Measurements from ENCODE around the gene TM4SF20.

The TM4SF20 gene

DNA sequence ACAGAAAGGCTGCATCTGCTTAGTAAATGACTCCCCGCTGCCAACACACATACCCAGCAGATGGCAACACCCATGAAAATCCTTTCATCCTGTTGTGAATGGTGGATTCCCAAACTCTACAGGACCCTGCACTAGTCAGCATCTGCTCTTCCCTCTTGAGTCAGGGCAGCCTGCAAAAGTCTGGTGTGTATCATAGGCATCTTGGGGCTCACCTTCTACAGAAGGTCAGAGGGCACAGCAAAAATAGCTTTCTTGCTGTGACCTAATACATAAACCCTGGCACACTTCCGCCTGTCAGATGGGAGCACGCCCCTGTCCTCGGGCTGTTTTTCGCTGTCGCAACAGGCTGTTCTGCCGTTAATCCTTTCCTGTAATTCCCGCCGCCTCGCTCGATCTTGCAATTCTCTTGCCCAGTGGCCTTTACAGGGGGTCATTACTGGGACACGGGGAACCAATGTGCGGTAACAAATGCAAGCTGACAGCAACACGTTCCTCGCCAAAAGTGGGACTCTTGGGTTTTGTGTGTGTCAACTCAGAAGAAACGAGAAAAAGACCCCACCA, 28.6 kb upstream of the TM4SF20 start:
- Mint-ChIP-seq H3K4me3 (no peak overlapping the region), H3K36me3 (ENCODE audit: low read depth) (no peaks in the 10 kb centered on the region), H3K9me3 (no peaks in the 10 kb centered on the region), H3K4me1 (ENCODE audit: low read depth) (peaks cover 19% of the 10 kb centered on the region), H3K27ac (no peak overlapping the region), H3K27me3 (ENCODE audit: low read depth) (no peaks in the 10 kb centered on the region)
- DNase-seq (ENCODE audit: low spot score) = no peak

GRCh38 chr2:227406177-227407031, 27.3 kb upstream of the TM4SF20 start:
- Mint-ChIP-seq H3K27ac (no peak overlapping the region), H3K4me1 (ENCODE audit: low read depth) (peaks cover 9% of the 10 kb centered on the region), H3K9me3 (no peaks in the 10 kb centered on the region), H3K36me3 (ENCODE audit: low read depth) (no peaks in the 10 kb centered on the region), H3K27me3 (ENCODE audit: low read depth) (no peaks in the 10 kb centered on the region), H3K4me3 (no peak overlapping the region)
- no peak for DNase-seq (ENCODE audit: low spot score)

GRCh38 chr2:227404585-227405271, 25.6 kb upstream of the TM4SF20 start:
- no peaks in the 10 kb centered on the region for H3K36me3 Mint-ChIP-seq (ENCODE audit: low read depth)
- peaks cover 4% of the 10 kb centered on the region for H3K4me1 Mint-ChIP-seq (ENCODE audit: low read depth)
- no peaks in the 10 kb centered on the region for H3K9me3 Mint-ChIP-seq
- no peak for DNase-seq (ENCODE audit: low spot score)
- no peak overlapping the region for H3K27ac Mint-ChIP-seq
- H3K27me3 Mint-ChIP-seq (ENCODE audit: low read depth) = no peaks in the 10 kb centered on the region
- H3K4me3 Mint-ChIP-seq = no peak overlapping the region

DNA sequence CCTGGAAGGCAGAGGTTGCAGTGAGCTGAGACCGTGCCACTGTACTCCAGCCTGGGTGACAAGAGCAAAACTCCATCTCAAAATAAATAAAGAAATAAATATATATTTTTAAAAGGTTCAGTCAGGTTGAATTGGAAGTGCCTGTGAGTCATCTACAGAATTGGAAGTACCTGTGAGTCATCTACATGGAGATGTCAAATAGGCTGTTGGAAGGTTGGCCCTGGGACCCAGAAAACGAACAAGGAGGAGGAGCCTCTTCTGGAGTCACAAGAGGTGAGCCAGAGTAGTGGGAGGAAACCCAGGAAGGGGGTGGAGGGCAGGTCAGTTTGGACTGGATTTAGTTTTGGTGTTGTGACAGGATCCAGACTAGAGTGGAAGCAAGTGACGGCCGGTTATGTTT, 23.9 kb upstream of the TM4SF20 start:
- no peaks in the 10 kb centered on the region for H3K27me3 Mint-ChIP-seq (ENCODE audit: low read depth)

GRCh38 chr2:227402321-227402720, 23.2 kb upstream of the TM4SF20 start:
- Mint-ChIP-seq H3K4me3 (no peak overlapping the region), H3K27me3 (ENCODE audit: low read depth) (no peaks in the 10 kb centered on the region), H3K36me3 (ENCODE audit: low read depth) (no peaks in the 10 kb centered on the region), H3K9me3 (no peaks in the 10 kb centered on the region), H3K27ac (no peak overlapping the region), H3K4me1 (ENCODE audit: low read depth) (peaks cover 7% of the 10 kb centered on the region)
- no peak for DNase-seq (ENCODE audit: low spot score)

More for the DNA sequence above, 23.9 kb upstream of the TM4SF20 start:
- Mint-ChIP-seq H3K27ac (no peak overlapping the region), H3K9me3 (no peaks in the 10 kb centered on the region), H3K36me3 (ENCODE audit: low read depth) (no peaks in the 10 kb centered on the region), H3K4me1 (ENCODE audit: low read depth) (peaks cover 4% of the 10 kb centered on the region), H3K4me3 (no peak overlapping the region)
- no peak for DNase-seq (ENCODE audit: low spot score)

- H3K4me1 Mint-ChIP-seq (ENCODE audit: low read depth) = peaks cover 7% of the 10 kb centered on the region
- H3K27ac Mint-ChIP-seq = no peak overlapping the region
- no peaks in the 10 kb centered on the region for H3K36me3 Mint-ChIP-seq (ENCODE audit: low read depth)
These were observed 22.4 kb upstream of the TM4SF20 start for GRCh38 chr2:227401550-227401949.

GRCh38 chr2:227398684-227399670, 19.9 kb upstream of the TM4SF20 start:
- Mint-ChIP-seq H3K27me3 (ENCODE audit: low read depth) (no peaks in the 10 kb centered on the region), H3K4me1 (ENCODE audit: low read depth) (peaks cover 3% of the 10 kb centered on the region)
- no peak for DNase-seq (ENCODE audit: low spot score)

More at GRCh38 chr2:227401550-227401949, 22.4 kb upstream of the TM4SF20 start:
- no peak overlapping the region for H3K4me3 Mint-ChIP-seq
- H3K27me3 Mint-ChIP-seq (ENCODE audit: low read depth) = no peaks in the 10 kb centered on the region
- no peak for DNase-seq (ENCODE audit: low spot score)
- H3K9me3 Mint-ChIP-seq = no peaks in the 10 kb centered on the region

DNA sequence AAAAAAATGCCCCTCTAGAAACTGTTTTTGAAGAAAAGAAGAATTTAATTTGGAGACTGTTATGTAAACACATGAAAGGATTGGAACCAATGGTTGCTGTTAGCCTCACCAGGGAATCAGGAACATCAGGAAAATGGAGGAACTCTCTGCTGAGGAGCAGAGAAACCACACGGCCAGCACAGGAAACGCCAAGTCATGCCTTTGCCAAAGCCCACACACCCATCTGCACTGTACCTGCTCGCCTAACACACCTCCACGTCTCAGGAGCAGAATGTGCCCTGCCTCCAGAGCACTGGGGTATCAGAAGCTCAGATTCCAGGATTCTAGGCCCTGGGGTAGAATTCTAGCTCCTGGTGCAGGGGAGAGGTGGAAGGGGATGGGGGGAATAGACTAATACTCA, 18.5 kb upstream of the TM4SF20 start:
- Mint-ChIP-seq H3K9me3 (no peaks in the 10 kb centered on the region), H3K4me3 (no peak overlapping the region), H3K27ac (no peak overlapping the region), H3K27me3 (ENCODE audit: low read depth) (no peaks in the 10 kb centered on the region), H3K4me1 (ENCODE audit: low read depth) (peaks cover 3% of the 10 kb centered on the region), H3K36me3 (ENCODE audit: low read depth) (no peaks in the 10 kb centered on the region)
- no peak for DNase-seq (ENCODE audit: low spot score)

More at GRCh38 chr2:227398684-227399670, 19.9 kb upstream of the TM4SF20 start:
- Mint-ChIP-seq H3K4me3 (no peak overlapping the region), H3K36me3 (ENCODE audit: low read depth) (no peaks in the 10 kb centered on the region), H3K27ac (peak overlapping the region; percentile 23), H3K9me3 (no peaks in the 10 kb centered on the region)

DNA sequence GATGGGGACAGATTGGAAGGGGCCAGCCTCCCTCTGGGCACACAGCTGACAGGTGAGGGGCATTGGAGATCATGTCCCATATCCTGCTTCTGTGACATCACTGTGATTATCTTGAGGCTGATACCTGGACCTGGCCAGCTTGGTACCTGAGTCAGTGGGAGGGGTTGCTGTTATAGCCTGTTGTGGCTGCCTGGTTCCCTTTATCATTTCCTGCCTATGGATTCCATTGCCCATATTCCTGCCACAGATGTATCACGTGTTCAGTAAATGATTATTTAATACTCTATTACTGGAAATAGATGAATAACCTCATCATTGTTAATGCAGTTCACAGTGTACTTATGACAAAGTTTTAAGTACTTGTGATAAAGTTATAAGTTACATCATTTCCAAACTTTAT, 16.4 kb upstream of the TM4SF20 start:
- no peaks in the 10 kb centered on the region for H3K9me3 Mint-ChIP-seq
- H3K4me1 Mint-ChIP-seq (ENCODE audit: low read depth) = peaks cover 3% of the 10 kb centered on the region
- H3K4me3 Mint-ChIP-seq = no peak overlapping the region
- H3K36me3 Mint-ChIP-seq (ENCODE audit: low read depth) = no peaks in the 10 kb centered on the region
- no peak overlapping the region for H3K27ac Mint-ChIP-seq
- no peak for DNase-seq (ENCODE audit: low spot score)
- H3K27me3 Mint-ChIP-seq (ENCODE audit: low read depth) = no peaks in the 10 kb centered on the region

DNA sequence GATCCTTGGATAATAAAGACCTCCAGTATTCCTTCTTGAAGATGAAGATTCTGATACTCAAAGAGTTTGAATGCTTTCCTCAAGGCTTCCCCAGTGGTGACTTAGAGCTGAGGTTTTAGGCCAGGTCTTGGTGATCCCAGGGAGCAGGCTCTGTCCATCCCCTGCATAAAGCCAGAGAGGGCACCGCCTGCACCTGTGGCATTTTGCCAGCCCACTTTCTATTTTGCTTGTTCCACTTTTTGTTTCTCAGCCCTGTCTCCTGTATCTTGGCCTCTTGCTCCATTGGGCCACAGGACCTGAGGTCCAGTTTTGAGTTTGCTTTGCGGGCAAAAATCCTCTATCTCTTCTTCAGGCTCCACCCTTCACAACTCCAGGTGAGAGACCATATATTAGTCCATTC, 15.3 kb upstream of the TM4SF20 start:
- H3K27ac Mint-ChIP-seq = no peak overlapping the region
- H3K27me3 Mint-ChIP-seq (ENCODE audit: low read depth) = no peaks in the 10 kb centered on the region
- no peak overlapping the region for H3K4me3 Mint-ChIP-seq
- H3K9me3 Mint-ChIP-seq = no peaks in the 10 kb centered on the region
- no peaks in the 10 kb centered on the region for H3K36me3 Mint-ChIP-seq (ENCODE audit: low read depth)
- peaks cover 3% of the 10 kb centered on the region for H3K4me1 Mint-ChIP-seq (ENCODE audit: low read depth)
- no peak for DNase-seq (ENCODE audit: low spot score)

- H3K36me3 Mint-ChIP-seq (ENCODE audit: low read depth) = no peaks in the 10 kb centered on the region
- H3K9me3 Mint-ChIP-seq = no peaks in the 10 kb centered on the region
- no peak for DNase-seq (ENCODE audit: low spot score)
- no peaks in the 10 kb centered on the region for H3K27me3 Mint-ChIP-seq (ENCODE audit: low read depth)
- H3K27ac Mint-ChIP-seq = no peak overlapping the region
- no peak overlapping the region for H3K4me3 Mint-ChIP-seq
- no peaks in the 10 kb centered on the region for H3K4me1 Mint-ChIP-seq (ENCODE audit: low read depth)
These were observed 11.6 kb upstream of the TM4SF20 start for GRCh38 chr2:227390468-227391256.

- no peak overlapping the region for H3K27ac Mint-ChIP-seq
- DNase-seq (ENCODE audit: low spot score) = no peak
- no peaks in the 10 kb centered on the region for H3K9me3 Mint-ChIP-seq
- no peaks in the 10 kb centered on the region for H3K36me3 Mint-ChIP-seq (ENCODE audit: low read depth)
- no peak overlapping the region for H3K4me3 Mint-ChIP-seq
- H3K27me3 Mint-ChIP-seq (ENCODE audit: low read depth) = no peaks in the 10 kb centered on the region
- no peaks in the 10 kb centered on the region for H3K4me1 Mint-ChIP-seq (ENCODE audit: low read depth)
These were observed 10.6 kb upstream of the TM4SF20 start for GRCh38 chr2:227389661-227390060.

DNA sequence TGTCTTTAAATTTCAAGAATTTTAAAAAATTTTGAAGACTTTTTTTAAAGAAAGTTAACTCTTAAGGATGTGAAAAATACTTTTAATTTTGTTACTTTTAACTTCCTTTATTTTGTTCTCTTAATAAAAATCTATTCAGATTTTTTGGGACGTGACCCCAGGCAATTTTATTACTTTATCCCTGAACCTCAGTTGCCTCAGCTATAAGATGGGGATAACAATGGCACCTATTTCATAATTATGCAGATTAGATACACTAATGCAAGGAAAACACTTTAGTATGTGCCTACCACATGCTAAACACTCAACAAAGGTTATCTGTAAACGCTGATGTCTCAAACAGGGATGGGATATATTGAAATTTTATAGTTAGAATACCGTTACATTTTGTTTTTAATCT, 10.1 kb upstream of the TM4SF20 start:
- Mint-ChIP-seq H3K9me3 (no peaks in the 10 kb centered on the region), H3K4me1 (ENCODE audit: low read depth) (no peaks in the 10 kb centered on the region), H3K36me3 (ENCODE audit: low read depth) (no peaks in the 10 kb centered on the region), H3K27me3 (ENCODE audit: low read depth) (no peaks in the 10 kb centered on the region), H3K4me3 (no peak overlapping the region), H3K27ac (no peak overlapping the region)
- no peak for DNase-seq (ENCODE audit: low spot score)

All from T-helper 2 cell treated with Interferon-gamma antibody and Interleukin-4, amounts not matched to agents 5 μg/mL and 100 μg/mL, for 36 hours (primary cell).